H9 (cell line): ENCODE data around the gene NUDT7. TPM values are rescaled to one million over a fixed set of nuclear protein-coding genes. Genes with fewer than 3 reads are reported as not detected.

Source experiments
- DNase-seq: peaks from one replicate; pipeline ENCODE4 v3.0.0-alpha.2; 2017
- H2AFZ ChIP-seq: one replicate; pipeline ENCODE4 v1.6.1; 2013; ENCODE audit warnings: mild to moderate bottlenecking, low read length, control low read depth, moderate library complexity
- H2AK5ac ChIP-seq: 2 replicates; pipeline ENCODE4 v1.6.1; 2013; ENCODE audit warnings: low read length, control low read depth, mixed read lengths; ENCODE audit not compliant: insufficient read length
- H2BK120ac ChIP-seq: one replicate; pipeline ENCODE4 v1.6.1; 2013; ENCODE audit warnings: low read depth, mild to moderate bottlenecking, low read length, control low read depth, inconsistent platforms; ENCODE audit not compliant: poor library complexity, severe bottlenecking
- H2BK12ac ChIP-seq: 2 replicates; pipeline ENCODE4 v1.6.1; 2013; ENCODE audit warnings: low read length, control low read depth, mixed read lengths, low read depth; ENCODE audit not compliant: insufficient read length
- H2BK15ac ChIP-seq: 2 replicates; pipeline ENCODE4 v1.6.1; 2013; ENCODE audit warnings: low read depth, low read length, control low read depth
- H2BK20ac ChIP-seq: one replicate; pipeline ENCODE4 v1.6.1; 2013; ENCODE audit warnings: low read depth, mild to moderate bottlenecking, low read length, control low read depth, inconsistent platforms; ENCODE audit not compliant: poor library complexity, severe bottlenecking
- H2BK5ac ChIP-seq: 2 replicates; pipeline ENCODE4 v1.6.1; 2013; ENCODE audit warnings: low read length, control low read depth, mixed read lengths; ENCODE audit not compliant: insufficient read length
- H3K14ac ChIP-seq: 2 replicates; pipeline ENCODE4 v1.6.1; 2013; ENCODE audit warnings: low read length, control low read depth; ENCODE audit not compliant: insufficient read depth
- H3K18ac ChIP-seq: 2 replicates; pipeline ENCODE4 v1.6.1; 2013; ENCODE audit warnings: low read depth, mild to moderate bottlenecking, mixed read lengths, low read length, control low read depth; ENCODE audit not compliant: insufficient read length
- H3K23ac ChIP-seq: 2 replicates; pipeline ENCODE4 v1.6.1; 2013; ENCODE audit warnings: low read length, control low read depth, mixed read lengths, low read depth; ENCODE audit not compliant: insufficient read length
- H3K23me2 ChIP-seq: 2 replicates; pipeline ENCODE4 v1.6.1; 2013; ENCODE audit warnings: low read depth, mild to moderate bottlenecking, mixed read lengths, low read length, control low read depth; ENCODE audit not compliant: insufficient read length, poor library complexity, severe bottlenecking
- H3K27ac ChIP-seq: 2 replicates; pipeline ENCODE4 v1.5.1; 2013; ENCODE audit warnings: low read length, control low read depth, mixed read lengths, low read depth; ENCODE audit not compliant: insufficient read length
- H3K27me3 ChIP-seq: 2 replicates; pipeline ENCODE4 v1.6.1; 2013; ENCODE audit warnings: low read length, control low read depth, inconsistent platforms; ENCODE audit not compliant: insufficient read depth
- H3K4ac ChIP-seq: 2 replicates; pipeline ENCODE4 v1.6.1; 2013; ENCODE audit warnings: low read depth, mild to moderate bottlenecking, control low read depth, inconsistent platforms, low read length, moderate library complexity
- H3K4me1 ChIP-seq: 2 replicates; pipeline ENCODE4 v1.6.1; 2013; ENCODE audit warnings: low read length, control low read depth, inconsistent platforms; ENCODE audit not compliant: insufficient read depth
- H3K4me2 ChIP-seq: 2 replicates; pipeline ENCODE4 v1.6.1; 2013; ENCODE audit warnings: low read length, control low read depth, mixed read lengths; ENCODE audit not compliant: insufficient read length, insufficient read depth
- H3K56ac ChIP-seq: 2 replicates; pipeline ENCODE4 v1.6.1; 2013; ENCODE audit warnings: low read depth, mild to moderate bottlenecking, mixed read lengths, low read length, control low read depth; ENCODE audit not compliant: insufficient read length
- H3K79me1 ChIP-seq: 2 replicates; pipeline ENCODE4 v1.6.1; 2013; ENCODE audit warnings: low read depth, mild to moderate bottlenecking, moderate library complexity, low read length, control low read depth, inconsistent platforms; ENCODE audit not compliant: insufficient read depth, poor library complexity, severe bottlenecking
- H3K79me2 ChIP-seq: 2 replicates; pipeline ENCODE4 v1.6.1; 2013; ENCODE audit warnings: low read length, control low read depth, inconsistent platforms; ENCODE audit not compliant: insufficient read depth
- H3K9ac ChIP-seq: 2 replicates; pipeline ENCODE4 v1.6.1; 2013; ENCODE audit warnings: low read length, control low read depth, mixed read lengths; ENCODE audit not compliant: insufficient read length; ENCODE audit errors: extremely low read depth
- H3K9me3 ChIP-seq: one replicate; pipeline ENCODE4 v1.6.1; 2013; ENCODE audit warnings: low read depth, low read length, inconsistent platforms; ENCODE audit not compliant: control insufficient read depth
- H3T11ph ChIP-seq: one replicate; pipeline ENCODE4 v1.6.1; 2013; ENCODE audit warnings: mild to moderate bottlenecking, low read length, control low read depth, inconsistent platforms
- H4K20me1 ChIP-seq: one replicate; pipeline ENCODE4 v1.6.1; 2013; ENCODE audit not compliant: control insufficient read depth, insufficient read length, insufficient read depth
- H4K5ac ChIP-seq: 2 replicates; pipeline ENCODE4 v1.6.1; 2013; ENCODE audit warnings: low read depth, mild to moderate bottlenecking, mixed read lengths, low read length, control low read depth; ENCODE audit not compliant: insufficient read length
- H4K8ac ChIP-seq: replicated peaks from 2 replicates; pipeline ENCODE4 v1.6.1; 2013; ENCODE audit warnings: low read length, control low read depth, mixed read lengths, low read depth; ENCODE audit not compliant: insufficient read length
- H4K91ac ChIP-seq: 2 replicates; pipeline ENCODE4 v1.6.1; 2013; ENCODE audit warnings: low read depth, mild to moderate bottlenecking, moderate library complexity, mixed read lengths, low read length, control low read depth; ENCODE audit not compliant: insufficient read length
- H3K27ac Mint-ChIP-seq, 3 experiments: 2 replicates in 2 of 3; 3 replicates in 1 of 3; pipeline ENCODE4 v1.8.0; 2020 to 2021; ENCODE audit warnings: mixed read lengths in 3 of 3, mild to moderate bottlenecking in 1 of 3, moderate library complexity in 1 of 3
- H3K27me3 Mint-ChIP-seq: 2 replicates; pipeline ENCODE4 v1.8.0; 2021; ENCODE audit warnings: low read depth, mild to moderate bottlenecking, moderate library complexity, mixed read lengths
- H3K36me3 Mint-ChIP-seq, 3 experiments: 2 replicates in 2 of 3; 3 replicates in 1 of 3; pipeline ENCODE4 v1.8.0; 2020 to 2021; ENCODE audit warnings: low read depth in 3 of 3, mixed read lengths in 3 of 3; ENCODE audit not compliant: insufficient read depth in 1 of 3
- H3K4me1 Mint-ChIP-seq, 2 experiments: 2 replicates each; pipeline ENCODE4 v1.8.0; 2020; ENCODE audit warnings: mixed read lengths in 2 of 2
- H3K4me3 Mint-ChIP-seq, 2 experiments: 2 replicates in 1 of 2; 3 replicates in 1 of 2; pipeline ENCODE4 v1.8.0; 2020 to 2021; ENCODE audit warnings: mild to moderate bottlenecking in 2 of 2, mixed read lengths in 2 of 2, moderate library complexity in 1 of 2
- H3K9me3 Mint-ChIP-seq, 2 experiments: 2 replicates in 1 of 2; 3 replicates in 1 of 2; pipeline ENCODE4 v1.8.0; 2020; ENCODE audit warnings: mild to moderate bottlenecking in 2 of 2, mixed read lengths in 2 of 2, moderate library complexity in 1 of 2
- CTCF ChIP-seq: fragments of 200-600 bp; sonication (generic); conservative IDR thresholded peaks from 3 replicates; pipeline ENCODE4 v1.8.0; 2021; ENCODE audit warnings: antibody characterized with exemption, mild to moderate bottlenecking
- WGBS: extraction: QIAGEN DNeasy Blood & Tissue Kit; methylation state at CpG from one replicate; pipeline ENCODE4 v1.1.7; 2013; ENCODE audit warnings: missing lambda C conversion rate, low lambda C conversion rate, mixed read lengths; ENCODE audit not compliant: insufficient read length; ENCODE audit errors: extremely low coverage; 5-methylcytosine and 5-hydroxymethylcytosine counted together
- total RNA-seq: library from RNA; stranded (reverse); gene quantifications from 2 replicates; pipeline ENCODE4 v1.2.1, GENCODE V29; 2021

Gene NUDT7
- total RNA-seq, 1 experiment from 2014 or later: 6.8 TPM

DNA sequence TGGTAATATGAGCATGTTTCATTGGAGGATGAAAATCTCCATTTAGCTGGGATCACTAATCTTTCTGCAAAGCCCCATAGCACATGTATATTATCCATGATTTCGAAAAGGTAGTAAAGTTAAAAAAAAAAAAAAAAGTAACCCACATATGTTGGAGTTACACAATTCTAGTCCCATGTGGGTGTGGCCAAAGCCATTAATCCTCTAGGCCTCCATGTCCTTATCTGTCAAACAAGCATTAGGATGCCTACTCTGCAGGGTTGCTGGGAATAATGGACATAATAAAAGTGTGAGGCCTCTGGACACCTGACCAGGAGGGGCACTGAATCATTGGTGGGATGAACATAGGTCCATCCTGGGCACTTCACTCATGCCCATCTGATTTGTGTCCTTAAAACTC, 36.9 kb downstream of the NUDT7 start:
- H3K4ac ChIP-seq: no peak overlapping the region
- Mint-ChIP-seq H3K36me3 (no peaks in the 10 kb centered on the region), H3K4me3 (no peak overlapping the region), H3K9me3 (no peaks in the 10 kb centered on the region; a peak in 1 of 5 replicates), H3K4me1 (peaks cover 0 to 2% of the 10 kb centered on the region in 2 experiments; a peak in 1 of 4 replicates), H3K27ac (no peak overlapping the region), H3K27me3 (peaks cover 2% of the 10 kb centered on the region)
- no peak overlapping the region for H2BK12ac ChIP-seq
- H2BK120ac ChIP-seq: no peak overlapping the region
- H3K23ac ChIP-seq: no peak overlapping the region
- TF ChIP-seq CTCF: no peak
- no peaks in the 10 kb centered on the region for H3K79me1 ChIP-seq
- WGBS: no CpG with 5 or more reads among the region's 1 CpG
- H3K9me3 ChIP-seq: no peaks in the 10 kb centered on the region
- H3K23me2 ChIP-seq: no peaks in the 10 kb centered on the region
- no peak overlapping the region for H4K5ac ChIP-seq
- no peak overlapping the region for H2BK15ac ChIP-seq
- no peak overlapping the region for H3T11ph ChIP-seq
- no peak overlapping the region for H2BK20ac ChIP-seq
- no peak overlapping the region for H2BK5ac ChIP-seq
- no peak overlapping the region for H2AK5ac ChIP-seq
- H3K18ac ChIP-seq: no peak overlapping the region
- H3K56ac ChIP-seq: no peak overlapping the region
- H3K4me1 ChIP-seq: no peaks in the 10 kb centered on the region
- no peaks in the 10 kb centered on the region for H4K20me1 ChIP-seq
- H3K4me2 ChIP-seq: no peak overlapping the region
- H3K79me2 ChIP-seq: no peaks in the 10 kb centered on the region
- DNase-seq: no peak
- no peak overlapping the region for H2AFZ ChIP-seq
- H3K27ac ChIP-seq: no peak overlapping the region
- no peak overlapping the region for H4K91ac ChIP-seq
- H3K14ac ChIP-seq: no peak overlapping the region
- H3K27me3 ChIP-seq: no peaks in the 10 kb centered on the region
- H4K8ac ChIP-seq: no peak overlapping the region
- H3K9ac ChIP-seq: no peak overlapping the region
